GM21360 (cell line): ENCODE measurements around the gene OR4S1.
"Not testable (repeated sequence)": the region's sequence is repeated elsewhere in the genome, so short reads cannot be mapped to it uniquely, and the experiment has no call there.

Experiments
- ATAC-seq: cut with Tn5 transposase; IDR thresholded peaks from one replicate; pipeline ENCODE4 v1.9.1; 2021; ENCODE audit warnings: mild to moderate bottlenecking, moderate library complexity; ENCODE audit not compliant: unreplicated experiment

OR4S1 gene, protein sequence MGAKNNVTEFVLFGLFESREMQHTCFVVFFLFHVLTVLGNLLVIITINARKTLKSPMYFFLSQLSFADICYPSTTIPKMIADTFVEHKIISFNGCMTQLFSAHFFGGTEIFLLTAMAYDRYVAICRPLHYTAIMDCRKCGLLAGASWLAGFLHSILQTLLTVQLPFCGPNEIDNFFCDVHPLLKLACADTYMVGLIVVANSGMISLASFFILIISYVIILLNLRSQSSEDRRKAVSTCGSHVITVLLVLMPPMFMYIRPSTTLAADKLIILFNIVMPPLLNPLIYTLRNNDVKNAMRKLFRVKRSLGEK

DNA sequence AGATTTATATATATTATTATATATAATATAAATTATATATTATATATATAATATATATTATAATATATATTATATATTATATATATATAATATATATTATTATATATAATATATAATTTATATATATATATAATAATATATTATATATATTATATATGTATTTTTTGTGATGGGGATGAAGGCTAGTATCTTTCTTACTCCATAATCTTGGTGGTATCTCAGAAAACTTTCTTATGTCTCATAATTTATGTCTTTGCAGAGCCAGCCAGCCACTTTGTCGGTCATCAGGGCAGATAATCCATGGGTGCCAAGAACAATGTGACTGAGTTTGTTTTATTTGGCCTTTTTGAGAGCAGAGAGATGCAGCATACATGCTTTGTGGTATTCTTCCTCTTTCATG is at the start of gene OR4S1:
TSS of gene OR4S1 (plus strand) at position 301 of the 400 bp plus-strand sequence. CDS start at position 301, 0 bp downstream.
- no peak for ATAC-seq

DNA sequence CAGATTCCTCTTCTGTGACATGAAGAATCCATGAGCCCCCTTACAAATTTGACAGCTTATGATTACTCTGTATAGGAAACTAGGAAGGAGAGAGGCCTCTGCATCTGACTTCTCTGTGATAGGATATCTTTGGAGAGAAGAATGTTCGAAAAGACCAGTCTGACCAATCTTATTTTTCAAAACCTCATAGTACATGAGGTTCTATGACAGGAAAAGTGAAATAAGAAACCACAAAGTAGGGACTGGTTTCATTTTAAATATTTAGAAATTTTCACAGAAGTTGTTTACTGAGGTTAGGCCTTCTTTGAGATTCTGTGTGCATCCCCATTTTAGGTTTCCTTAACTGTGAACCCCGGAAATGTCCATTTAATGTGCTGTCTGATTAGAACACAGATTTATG is 44.4 kb upstream of the OR4S1 start:
- ATAC-seq, result no peak

DNA sequence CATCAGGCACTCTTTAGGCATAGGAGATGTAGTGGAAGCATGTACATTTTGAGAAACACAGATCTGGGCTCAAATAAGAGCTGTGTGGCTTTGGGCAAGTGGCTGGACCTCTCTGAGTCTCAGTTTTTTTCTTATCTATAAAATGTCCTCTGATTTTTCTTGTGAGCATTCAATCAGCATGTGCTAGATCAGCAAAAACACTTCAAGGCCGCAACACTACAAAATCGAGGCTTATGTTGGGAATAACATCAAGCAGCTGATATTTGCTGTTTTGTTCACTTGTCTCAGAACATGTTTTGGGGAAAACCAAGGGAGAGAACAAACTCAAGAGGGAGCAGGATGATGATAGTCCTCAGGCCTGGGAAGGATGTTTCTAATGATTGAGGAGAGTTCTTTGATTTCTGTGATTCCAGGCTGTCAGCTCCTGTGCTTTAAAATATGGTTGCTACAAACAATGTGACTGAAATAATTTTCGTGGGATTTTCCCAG is 42.6 kb upstream of the OR4S1 start, which contains the start of gene OR4X1:
TSS of gene OR4X1 (plus strand) at position 439 of the 489 bp plus-strand sequence. CDS start at position 439, 0 bp downstream.
- ATAC-seq, result no peak

DNA sequence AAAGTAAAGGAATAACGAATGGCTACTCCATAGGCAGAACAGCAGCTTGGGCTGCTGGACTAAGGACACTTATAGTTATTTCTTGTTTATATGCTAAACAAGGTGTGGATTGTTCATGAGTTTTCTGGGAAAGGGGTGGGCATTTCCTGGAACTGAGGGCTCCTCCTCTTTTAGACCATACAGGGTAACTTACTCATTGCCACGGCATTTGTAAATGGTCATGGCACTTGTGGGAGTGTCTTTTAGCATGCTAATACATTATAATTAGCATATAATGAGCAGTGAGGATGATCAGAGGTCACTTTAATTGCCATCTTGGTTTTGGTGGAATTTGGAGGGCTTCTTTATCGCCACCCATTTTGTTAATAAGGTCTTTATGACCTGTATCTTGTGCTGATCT is 35.4 kb upstream of the OR4S1 start:
- ATAC-seq, result no peak

DNA sequence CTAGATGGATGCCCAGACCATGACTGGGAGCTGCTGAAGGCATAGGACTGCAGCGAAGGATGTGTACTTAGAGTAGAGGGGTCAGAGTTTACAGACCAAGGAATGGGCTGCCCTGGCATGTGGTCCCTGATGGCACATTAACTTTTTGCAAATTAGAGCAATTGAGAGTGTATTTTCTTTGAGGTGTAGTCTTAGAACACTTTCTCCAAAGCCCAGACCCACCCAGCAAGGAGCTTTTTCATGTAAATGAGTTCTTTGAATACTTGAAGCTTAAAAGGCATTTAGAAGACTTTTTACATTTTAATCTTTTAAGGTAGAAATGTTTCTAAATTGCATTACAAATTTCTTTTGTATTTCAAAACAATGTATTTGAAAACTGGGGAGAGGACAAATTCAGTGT is 33.4 kb upstream of the OR4S1 start:
- ATAC-seq, result no peak

DNA sequence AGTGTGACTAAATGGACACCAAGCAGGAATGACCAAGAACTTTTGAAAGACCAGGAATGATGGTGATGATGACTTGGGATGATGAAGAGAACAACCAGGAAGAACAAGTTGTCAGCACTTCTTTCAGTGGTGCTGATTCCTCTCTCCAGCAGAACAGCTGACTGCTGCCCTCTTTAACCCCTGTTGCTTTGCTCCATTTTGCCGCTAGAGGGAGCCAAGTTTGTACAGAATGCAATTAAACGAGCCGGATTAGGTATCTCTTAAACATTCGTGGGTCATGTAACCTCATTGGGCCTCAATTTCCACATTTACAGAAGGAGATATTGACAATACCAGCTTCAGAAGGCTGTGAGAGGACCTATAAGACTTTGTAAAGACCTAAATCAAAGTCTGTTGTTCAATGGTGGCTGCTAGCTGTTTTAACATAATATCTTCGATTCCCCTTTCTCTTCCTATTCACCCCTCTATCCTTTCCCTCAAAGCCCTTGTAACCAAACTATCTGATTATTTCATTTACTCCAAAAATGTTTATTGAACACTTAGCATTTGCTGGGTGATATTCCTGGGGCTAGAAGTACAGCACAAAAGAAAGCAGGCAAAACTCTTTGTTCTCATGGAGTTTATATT is 1.9 kb downstream of the OR4S1 start:
- ATAC-seq, result no peak

DNA sequence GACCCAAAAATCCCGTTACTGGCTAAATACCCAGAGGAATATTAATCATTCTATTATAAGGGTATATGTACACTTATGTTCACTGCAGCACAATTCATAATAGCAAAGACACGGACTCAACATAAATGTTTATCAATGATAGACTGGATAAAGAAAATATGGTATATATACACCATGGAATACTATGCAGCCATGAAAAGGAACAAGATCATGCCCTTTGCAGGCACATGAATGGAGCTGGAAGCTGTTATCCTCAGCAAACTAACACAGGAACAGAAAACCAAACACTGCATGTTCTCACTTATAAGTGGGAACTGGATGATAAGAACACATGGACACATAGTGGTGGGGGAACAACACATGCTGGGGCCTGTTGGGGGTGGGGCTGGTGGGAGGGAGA is 7.6 kb downstream of the OR4S1 start:
- ATAC-seq, result not testable (repeated sequence)

DNA sequence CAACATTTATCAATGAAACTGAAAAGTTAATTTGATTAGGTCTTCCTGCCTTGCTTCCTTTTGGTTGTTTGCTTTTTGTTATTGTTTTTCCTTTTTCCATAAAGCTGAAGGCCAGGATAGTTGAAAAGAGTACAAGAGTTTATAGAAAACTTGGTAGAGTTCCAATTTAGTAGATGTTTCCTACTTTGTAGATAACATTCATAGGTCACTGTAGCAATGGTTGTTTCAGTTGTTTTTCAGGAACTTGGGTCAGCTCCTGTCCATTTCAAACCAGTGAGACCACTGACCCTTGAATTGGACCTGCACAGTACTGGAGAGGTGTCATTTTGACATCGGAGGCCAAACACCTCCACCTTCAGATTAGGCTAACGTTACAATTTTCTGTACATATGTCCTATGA is 13.8 kb downstream of the OR4S1 start:
- ATAC-seq, result not testable (repeated sequence)

DNA sequence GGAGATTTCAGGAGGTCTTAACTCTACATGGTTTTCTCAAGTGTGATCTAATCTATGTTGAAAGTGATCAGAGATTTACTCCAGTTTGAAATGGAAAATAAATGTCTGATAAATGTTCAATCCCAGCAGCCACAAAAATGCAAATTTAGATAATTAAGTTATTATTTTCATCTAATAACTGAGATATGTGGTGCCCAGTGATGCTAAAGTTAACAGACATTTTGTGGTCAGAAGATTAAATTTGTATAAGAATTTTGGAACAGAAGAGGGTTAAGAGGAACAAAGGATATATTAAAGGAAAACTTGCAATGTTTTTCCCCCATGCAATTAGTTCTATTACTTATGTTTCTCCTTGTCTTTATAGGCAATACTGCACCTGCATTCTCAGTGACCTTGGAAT is 18.6 kb downstream of the OR4S1 start, which contains the start of gene OR4C3:
TSS of gene OR4C3 (plus strand) at position 301 of the 400 bp plus-strand sequence. CDS start 102 bp downstream, outside the sequence.
- not testable (repeated sequence) for ATAC-seq

DNA sequence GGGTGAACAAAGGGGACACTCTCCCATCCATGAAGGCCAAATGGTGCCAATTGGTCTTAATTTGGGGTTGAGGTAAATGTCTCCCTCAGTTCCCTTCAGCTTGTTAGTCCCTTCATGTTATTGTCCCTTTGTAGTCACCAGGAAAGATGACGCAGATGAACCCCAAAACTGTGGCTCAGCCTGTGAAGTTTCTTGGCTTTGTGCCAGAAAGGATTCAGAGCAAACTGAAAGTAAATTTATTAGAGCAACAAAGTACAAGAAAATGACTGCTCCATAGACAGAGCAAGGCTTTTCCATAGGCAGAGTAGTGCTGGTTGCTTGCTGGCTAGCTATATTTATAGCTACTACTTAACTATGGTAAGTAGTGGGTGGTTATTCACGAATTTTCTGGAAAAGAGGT is 35.4 kb downstream of the OR4S1 start:
- ATAC-seq, result no peak

DNA sequence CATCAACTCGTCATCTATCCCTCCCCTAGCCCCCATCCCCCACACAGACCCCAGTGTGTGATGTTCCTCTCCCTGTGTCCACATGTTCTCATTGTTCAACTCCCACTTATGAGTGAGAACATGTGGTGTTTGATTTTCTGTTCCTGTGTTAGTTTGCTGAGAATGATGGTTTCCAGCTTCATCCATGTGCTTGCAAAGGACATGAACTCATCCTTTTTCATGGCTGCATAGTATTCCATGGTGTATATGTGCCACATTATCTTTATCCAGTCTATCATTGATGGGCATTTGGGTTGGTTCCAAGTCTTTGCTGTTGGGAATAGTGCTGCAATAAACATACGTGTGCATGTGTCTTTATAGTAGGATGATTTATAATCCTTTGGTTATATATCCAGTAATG is 36.5 kb downstream of the OR4S1 start:
- not testable (repeated sequence) for ATAC-seq

DNA sequence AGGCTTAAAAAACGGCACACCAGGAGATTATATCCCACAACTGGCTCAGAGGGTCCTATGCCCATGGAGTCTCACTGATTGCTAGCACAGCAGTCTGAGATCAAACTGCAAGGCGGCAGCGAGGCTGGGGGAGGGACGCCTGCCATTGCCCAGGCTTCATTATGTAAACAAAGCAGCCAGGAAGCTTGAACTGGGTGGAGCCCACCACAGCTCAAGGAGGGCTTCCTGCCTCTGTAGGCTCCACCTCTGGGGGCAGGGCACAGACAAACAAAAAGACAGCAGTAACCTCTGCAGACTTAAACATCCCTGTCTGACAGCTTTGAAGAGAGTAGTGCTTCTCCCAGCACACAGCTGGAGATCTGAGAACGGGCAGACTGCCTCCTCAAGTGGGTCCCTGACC is 40.3 kb downstream of the OR4S1 start:
- ATAC-seq, result not testable (repeated sequence)

DNA sequence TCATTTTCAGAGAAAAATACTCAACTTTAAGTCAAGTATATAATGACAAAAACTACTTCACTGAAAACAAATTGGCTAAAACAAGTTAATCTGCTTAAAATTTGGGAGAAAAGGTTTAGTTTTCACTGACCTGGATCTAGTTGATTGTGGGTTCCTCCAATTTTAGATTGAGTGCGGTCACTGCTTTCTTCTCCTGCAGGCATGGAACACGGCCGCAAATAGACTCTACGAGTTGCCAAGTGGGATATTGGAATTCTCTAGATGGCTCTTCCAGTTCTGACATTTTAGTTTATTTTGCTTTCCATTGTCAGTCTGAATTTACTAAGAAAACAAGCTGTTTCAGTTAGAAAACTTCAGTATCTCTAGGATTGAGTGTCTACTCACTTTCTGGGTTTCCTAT is 48.0 kb downstream of the OR4S1 start:
- no peak for ATAC-seq

DNA sequence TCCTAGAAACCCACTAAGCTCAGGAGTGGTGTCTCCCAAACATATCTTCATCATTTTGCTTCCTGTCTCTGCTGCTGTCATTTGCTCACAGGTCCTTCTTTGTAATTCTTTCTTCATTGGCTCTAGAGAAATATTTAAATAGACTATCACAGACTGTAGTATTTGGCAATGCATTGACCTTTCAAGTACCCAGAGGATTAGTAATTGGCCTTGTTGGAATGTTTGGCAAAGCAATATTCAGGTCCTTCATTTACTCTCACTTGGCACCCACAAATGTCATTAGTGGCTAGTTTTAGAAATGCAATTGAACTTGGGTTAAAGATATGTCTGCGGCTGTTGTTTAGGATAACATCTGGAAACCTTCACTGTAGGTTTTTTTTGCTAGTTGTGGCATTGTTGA is 48.7 kb downstream of the OR4S1 start:
- no peak for ATAC-seq
